ENCODE results near the gene RDX.

- TF ChIP-seq POLR2A (IDR thresholded peaks at IDR 0.05; ENCODE audit: low read depth, low read length) (no peak), POLR2AphosphoS5 (IDR thresholded peaks at IDR 0.05; ENCODE audit: low read depth, low read length) (no peak), TAF1 (IDR thresholded peaks at IDR 0.05; ENCODE audit: borderline replicate concordance, low read depth, low read length) (no peak)
These were observed 95.6 kb downstream of the RDX start for GRCh38 chr11:110200836-110201235.
